HCT116 (cell line): ENCODE results near the gene TARS3.

ENCODE experiments used
- CTCF ChIP-seq, 3 experiments: fragments of 200-600 bp in 1 of 3; sonication (generic) in 1 of 3; IDR thresholded peaks in 2 of 3; conservative IDR thresholded peaks in 1 of 3; 2 replicates each; pipeline ENCODE4 v1.5.1; 2012 to 2017; ENCODE audit warnings: low read depth in 2 of 3, low read length in 2 of 3, antibody characterized with exemption in 1 of 3, borderline replicate concordance in 1 of 3, control low read depth in 1 of 3, mild to moderate bottlenecking in 1 of 3, mixed read lengths in 1 of 3, mixed run types in 1 of 3, moderate library complexity in 1 of 3; ENCODE audit not compliant: insufficient read depth in 1 of 3
- EZH2 ChIP-seq: fragments of 200-600 bp; sonication (generic); IDR thresholded peaks from 2 replicates; pipeline ENCODE4 v1.6.1; 2017; ENCODE audit warnings: antibody characterized with exemption, mixed run types
- EZH2phosphoT487 ChIP-seq: fragments of 200-600 bp; IDR thresholded peaks from 2 replicates; pipeline ENCODE4 v1.6.1; 2018; ENCODE audit warnings: antibody characterized with exemption, borderline replicate concordance
- FOSL1 ChIP-seq: IDR thresholded peaks from 2 replicates; pipeline ENCODE4 v1.6.1; 2012; ENCODE audit warnings: low read depth
- MAX ChIP-seq: IDR thresholded peaks from 2 replicates; pipeline ENCODE4 v1.6.1; 2012
- POLR2A ChIP-seq: IDR thresholded peaks from 2 replicates; pipeline ENCODE4 v1.7.0; 2011; ENCODE audit warnings: borderline replicate concordance; ENCODE audit not compliant: insufficient read depth, insufficient read length; ENCODE audit errors: extremely low read depth
- POLR2AphosphoS5 ChIP-seq: IDR thresholded peaks from 2 replicates; pipeline ENCODE4 v1.6.1; 2011; ENCODE audit warnings: mild to moderate bottlenecking, low read depth, low read length, moderate library complexity
- SP1 ChIP-seq: IDR thresholded peaks from 2 replicates; pipeline ENCODE4 v1.6.1; 2012; ENCODE audit warnings: low read depth
- ZNF274 ChIP-seq: fragments of 200-500 bp; sonication (Bioruptor generic); IDR thresholded peaks from 2 replicates; pipeline ENCODE4 v1.6.1; 2014; ENCODE audit warnings: mild to moderate bottlenecking, low read depth, low read length, inconsistent platforms
- TF ChIP-seq, protein P1 (sequence below): IDR thresholded peaks from 2 replicates; pipeline ENCODE4 v1.6.1; 2012; ENCODE audit warnings: low read depth
- TF ChIP-seq, protein P2 (sequence below): IDR thresholded peaks from 2 replicates; pipeline ENCODE4 v1.6.1; 2012

- TF ChIP-seq CTCF (IDR thresholded peaks at IDR 0.05 in 2 of 3, conservative IDR thresholded peaks at IDR 0.05 in 1 of 3; ENCODE audit: borderline replicate concordance in 1 of 3, insufficient read depth in 1 of 3, low read depth in 2 of 3, low read length in 2 of 3) (no peak), POLR2AphosphoS5 (no peak), EZH2 (no peak), POLR2A (no peak), EZH2phosphoT487 (no peak), MAX (no peak), ZNF274 (no peak), SP1 (no peak), FOSL1 (no peak)
- TF ChIP-seq, protein P1, sequence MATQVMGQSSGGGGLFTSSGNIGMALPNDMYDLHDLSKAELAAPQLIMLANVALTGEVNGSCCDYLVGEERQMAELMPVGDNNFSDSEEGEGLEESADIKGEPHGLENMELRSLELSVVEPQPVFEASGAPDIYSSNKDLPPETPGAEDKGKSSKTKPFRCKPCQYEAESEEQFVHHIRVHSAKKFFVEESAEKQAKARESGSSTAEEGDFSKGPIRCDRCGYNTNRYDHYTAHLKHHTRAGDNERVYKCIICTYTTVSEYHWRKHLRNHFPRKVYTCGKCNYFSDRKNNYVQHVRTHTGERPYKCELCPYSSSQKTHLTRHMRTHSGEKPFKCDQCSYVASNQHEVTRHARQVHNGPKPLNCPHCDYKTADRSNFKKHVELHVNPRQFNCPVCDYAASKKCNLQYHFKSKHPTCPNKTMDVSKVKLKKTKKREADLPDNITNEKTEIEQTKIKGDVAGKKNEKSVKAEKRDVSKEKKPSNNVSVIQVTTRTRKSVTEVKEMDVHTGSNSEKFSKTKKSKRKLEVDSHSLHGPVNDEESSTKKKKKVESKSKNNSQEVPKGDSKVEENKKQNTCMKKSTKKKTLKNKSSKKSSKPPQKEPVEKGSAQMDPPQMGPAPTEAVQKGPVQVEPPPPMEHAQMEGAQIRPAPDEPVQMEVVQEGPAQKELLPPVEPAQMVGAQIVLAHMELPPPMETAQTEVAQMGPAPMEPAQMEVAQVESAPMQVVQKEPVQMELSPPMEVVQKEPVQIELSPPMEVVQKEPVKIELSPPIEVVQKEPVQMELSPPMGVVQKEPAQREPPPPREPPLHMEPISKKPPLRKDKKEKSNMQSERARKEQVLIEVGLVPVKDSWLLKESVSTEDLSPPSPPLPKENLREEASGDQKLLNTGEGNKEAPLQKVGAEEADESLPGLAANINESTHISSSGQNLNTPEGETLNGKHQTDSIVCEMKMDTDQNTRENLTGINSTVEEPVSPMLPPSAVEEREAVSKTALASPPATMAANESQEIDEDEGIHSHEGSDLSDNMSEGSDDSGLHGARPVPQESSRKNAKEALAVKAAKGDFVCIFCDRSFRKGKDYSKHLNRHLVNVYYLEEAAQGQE: no peak
- TF ChIP-seq, protein P2, sequence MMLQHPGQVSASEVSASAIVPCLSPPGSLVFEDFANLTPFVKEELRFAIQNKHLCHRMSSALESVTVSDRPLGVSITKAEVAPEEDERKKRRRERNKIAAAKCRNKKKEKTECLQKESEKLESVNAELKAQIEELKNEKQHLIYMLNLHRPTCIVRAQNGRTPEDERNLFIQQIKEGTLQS: no peak
These were observed 14.8 kb downstream of the TARS3 start for GRCh38 chr15:101709466-101709865.
